GM21825 (cell line): ENCODE results near the gene ZNF451.

Experiments used
- ATAC-seq: cut with Tn5 transposase; IDR thresholded peaks from one replicate; pipeline ENCODE4 v1.9.1; 2021; ENCODE audit warnings: mild to moderate bottlenecking, moderate library complexity; ENCODE audit not compliant: unreplicated experiment

The ZNF451 gene

GRCh38 chr6:57147401-57147800 lies 57.4 kb downstream of the ZNF451 start:
- no peak for ATAC-seq

GRCh38 chr6:57147955-57148858 lies 58.2 kb downstream of the ZNF451 start:
- no peak for ATAC-seq

GRCh38 chr6:57158658-57159057 lies 68.7 kb downstream of the ZNF451 start:
- no peak for ATAC-seq

GRCh38 chr6:57159127-57159526 lies 69.1 kb downstream of the ZNF451 start:
- ATAC-seq: no peak

- no peak for ATAC-seq
Observed at GRCh38 chr6:57162028-57162427, 72.0 kb downstream of the ZNF451 start.

GRCh38 chr6:57162516-57162915 lies 72.5 kb downstream of the ZNF451 start:
- no peak for ATAC-seq

GRCh38 chr6:57163956-57164355 lies 74.0 kb downstream of the ZNF451 start:
- no peak for ATAC-seq

- ATAC-seq: no peak
Observed at GRCh38 chr6:57165080-57165479, 75.1 kb downstream of the ZNF451 start.

GRCh38 chr6:57172136-57173055 lies 82.4 kb downstream of the ZNF451 start, which contains the start of gene BAG2:
Gene BAG2, plus strand, starts transcription at chr6:57172326. Its CDS starts 372 bp downstream, at chr6:57172698.
- ATAC-seq: peak; percentile 88

GRCh38 chr6:57173056-57173885 lies 83.3 kb downstream of the ZNF451 start:
- ATAC-seq: peak; percentile 16

GRCh38 chr6:57173886-57174510 lies 84.0 kb downstream of the ZNF451 start:
- ATAC-seq: no peak

GRCh38 chr6:57174511-57174907 lies 84.5 kb downstream of the ZNF451 start:
- no peak for ATAC-seq

GRCh38 chr6:57177545-57178265 lies 87.7 kb downstream of the ZNF451 start:
- no peak for ATAC-seq

GRCh38 chr6:57180596-57180995 lies 90.6 kb downstream of the ZNF451 start:
- no peak for ATAC-seq

GRCh38 chr6:57182017-57182432 lies 92.0 kb downstream of the ZNF451 start:
- no peak for ATAC-seq

- no peak for ATAC-seq
Observed at GRCh38 chr6:57183336-57183735, 93.3 kb downstream of the ZNF451 start.

GRCh38 chr6:57190140-57190539 lies 100.2 kb downstream of the ZNF451 start:
- ATAC-seq: no peak

- ATAC-seq: no peak
Observed at GRCh38 chr6:57193177-57193576, 103.2 kb downstream of the ZNF451 start.

- ATAC-seq: no peak
Observed at GRCh38 chr6:57195457-57195856, 105.5 kb downstream of the ZNF451 start.
